GM12892 (cell line): ENCODE measurements around the gene SLC14A1.

Source experiments
- POLR2A ChIP-seq: IDR thresholded peaks from 2 replicates; pipeline ENCODE4 v1.6.1; 2011; ENCODE audit warnings: low read depth, low read length, control low read depth
- POLR2AphosphoS5 ChIP-seq: IDR thresholded peaks from 2 replicates; pipeline ENCODE4 v1.6.1; 2011; ENCODE audit warnings: low read depth, low read length, control low read depth
- TAF1 ChIP-seq: IDR thresholded peaks from 2 replicates; pipeline ENCODE4 v1.6.1; 2011; ENCODE audit warnings: low read depth, mild to moderate bottlenecking, control low read depth, low read length, borderline replicate concordance

DNA sequence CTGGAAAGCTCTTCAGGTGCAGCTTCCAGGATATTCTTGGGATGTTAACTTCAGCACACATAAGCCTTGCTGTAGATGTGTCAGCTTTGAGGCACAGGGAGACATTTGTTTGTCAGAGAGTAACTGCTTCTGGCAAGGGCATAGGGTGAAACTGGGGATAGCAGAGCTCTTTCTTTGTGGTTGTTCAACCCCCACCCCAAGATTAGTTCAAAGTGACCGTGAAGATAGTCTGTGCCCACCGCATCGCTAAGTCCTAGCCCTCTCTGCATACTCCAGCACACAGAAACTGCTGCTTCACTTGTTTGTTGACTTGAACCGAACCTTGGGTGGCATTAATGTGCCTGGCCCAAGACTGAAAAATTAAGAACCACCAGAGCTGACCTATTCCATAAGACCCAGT lies 1.4 kb downstream of the SLC14A1 start:
- TF ChIP-seq POLR2A: no peak
- TF ChIP-seq POLR2AphosphoS5: no peak
- no peak for TF ChIP-seq TAF1
